ENCODE measurements around the gene GNAS-AS1.

Gene GNAS-AS1

GRCh38 chr20:58811334-58811733, 39.4 kb downstream of the GNAS-AS1 start:
- H3K27me3 ChIP-seq (ENCODE audit: control insufficient read depth in 2 of 2, insufficient read depth in 2 of 2, low read length in 2 of 2) = no peaks in the 10 kb centered on the region
- H3K36me3 ChIP-seq (ENCODE audit: control insufficient read depth in 2 of 2, insufficient read depth in 2 of 2, low read length in 2 of 2) = no peaks in the 10 kb centered on the region
- no peaks in the 10 kb centered on the region for H3K9me3 ChIP-seq (ENCODE audit: control insufficient read depth in 2 of 2, low read length in 2 of 2)

GRCh38 chr20:58810879-58811250, 39.8 kb downstream of the GNAS-AS1 start:
- Histone ChIP-seq H3K27ac (ENCODE audit: low read depth in 2 of 2, low read length in 2 of 2) (no peak overlapping the region), H3K9me3 (ENCODE audit: control insufficient read depth in 2 of 2, low read length in 2 of 2) (no peaks in the 10 kb centered on the region), H3K4me1 (ENCODE audit: control insufficient read depth in 2 of 2, insufficient read depth in 2 of 2, low read length in 2 of 2) (no peaks in the 10 kb centered on the region), H3K27me3 (ENCODE audit: control insufficient read depth in 2 of 2, insufficient read depth in 2 of 2, low read length in 2 of 2) (no peaks in the 10 kb centered on the region), H3K36me3 (ENCODE audit: control insufficient read depth in 2 of 2, insufficient read depth in 2 of 2, low read length in 2 of 2) (no peaks in the 10 kb centered on the region), H3K9ac (ENCODE audit: low read depth in 1 of 2, low read length in 2 of 2) (no peak overlapping the region), H3K4me3 (ENCODE audit: low read length in 2 of 2) (no peak overlapping the region)

More at GRCh38 chr20:58811334-58811733, 39.4 kb downstream of the GNAS-AS1 start:
- Histone ChIP-seq H3K27ac (ENCODE audit: low read depth in 2 of 2, low read length in 2 of 2) (no peak overlapping the region), H3K9ac (ENCODE audit: low read depth in 1 of 2, low read length in 2 of 2) (no peak overlapping the region), H3K4me1 (ENCODE audit: control insufficient read depth in 2 of 2, insufficient read depth in 2 of 2, low read length in 2 of 2) (no peaks in the 10 kb centered on the region), H3K4me3 (ENCODE audit: low read length in 2 of 2) (no peak overlapping the region)

- Histone ChIP-seq H3K36me3 (ENCODE audit: control insufficient read depth in 2 of 2, insufficient read depth in 2 of 2, low read length in 2 of 2) (no peaks in the 10 kb centered on the region), H3K4me1 (ENCODE audit: control insufficient read depth in 2 of 2, insufficient read depth in 2 of 2, low read length in 2 of 2) (no peaks in the 10 kb centered on the region), H3K9me3 (ENCODE audit: control insufficient read depth in 2 of 2, low read length in 2 of 2) (no peaks in the 10 kb centered on the region), H3K4me3 (ENCODE audit: low read length in 2 of 2) (no peak overlapping the region), H3K9ac (ENCODE audit: low read depth in 1 of 2, low read length in 2 of 2) (no peak overlapping the region), H3K27me3 (ENCODE audit: control insufficient read depth in 2 of 2, insufficient read depth in 2 of 2, low read length in 2 of 2) (no peaks in the 10 kb centered on the region), H3K27ac (ENCODE audit: low read depth in 2 of 2, low read length in 2 of 2) (no peak overlapping the region)
These were observed 40.4 kb downstream of the GNAS-AS1 start for GRCh38 chr20:58810116-58810878.

- no peak overlapping the region for H3K9ac ChIP-seq (ENCODE audit: low read depth in 1 of 2, low read length in 2 of 2)
- H3K27ac ChIP-seq (ENCODE audit: low read depth in 2 of 2, low read length in 2 of 2) = no peak overlapping the region
- H3K4me3 ChIP-seq (ENCODE audit: low read length in 2 of 2) = no peak overlapping the region
- H3K9me3 ChIP-seq (ENCODE audit: control insufficient read depth in 2 of 2, low read length in 2 of 2) = no peaks in the 10 kb centered on the region
- H3K27me3 ChIP-seq (ENCODE audit: control insufficient read depth in 2 of 2, insufficient read depth in 2 of 2, low read length in 2 of 2) = peaks cover 0 to 2% of the 10 kb centered on the region in 2 donors
- H3K36me3 ChIP-seq (ENCODE audit: control insufficient read depth in 2 of 2, insufficient read depth in 2 of 2, low read length in 2 of 2) = no peaks in the 10 kb centered on the region
- no peaks in the 10 kb centered on the region for H3K4me1 ChIP-seq (ENCODE audit: control insufficient read depth in 2 of 2, insufficient read depth in 2 of 2, low read length in 2 of 2)
These were observed 42.2 kb downstream of the GNAS-AS1 start for GRCh38 chr20:58808271-58809046.

GRCh38 chr20:58807801-58808200, 42.9 kb downstream of the GNAS-AS1 start:
- Histone ChIP-seq H3K36me3 (ENCODE audit: control insufficient read depth in 2 of 2, insufficient read depth in 2 of 2, low read length in 2 of 2) (no peaks in the 10 kb centered on the region), H3K27ac (ENCODE audit: low read depth in 2 of 2, low read length in 2 of 2) (no peak overlapping the region), H3K9me3 (ENCODE audit: control insufficient read depth in 2 of 2, low read length in 2 of 2) (no peaks in the 10 kb centered on the region), H3K4me1 (ENCODE audit: control insufficient read depth in 2 of 2, insufficient read depth in 2 of 2, low read length in 2 of 2) (no peaks in the 10 kb centered on the region), H3K9ac (ENCODE audit: low read depth in 1 of 2, low read length in 2 of 2) (no peak overlapping the region), H3K4me3 (ENCODE audit: low read length in 2 of 2) (no peak overlapping the region), H3K27me3 (ENCODE audit: control insufficient read depth in 2 of 2, insufficient read depth in 2 of 2, low read length in 2 of 2) (peaks cover 0 to 4% of the 10 kb centered on the region in 2 donors)

- Histone ChIP-seq H3K9ac (ENCODE audit: low read depth in 1 of 2, low read length in 2 of 2) (no peak overlapping the region), H3K27ac (ENCODE audit: low read depth in 2 of 2, low read length in 2 of 2) (no peak overlapping the region), H3K4me1 (ENCODE audit: control insufficient read depth in 2 of 2, insufficient read depth in 2 of 2, low read length in 2 of 2) (no peaks in the 10 kb centered on the region), H3K36me3 (ENCODE audit: control insufficient read depth in 2 of 2, insufficient read depth in 2 of 2, low read length in 2 of 2) (no peaks in the 10 kb centered on the region), H3K4me3 (ENCODE audit: low read length in 2 of 2) (no peak overlapping the region), H3K9me3 (ENCODE audit: control insufficient read depth in 2 of 2, low read length in 2 of 2) (no peaks in the 10 kb centered on the region), H3K27me3 (ENCODE audit: control insufficient read depth in 2 of 2, insufficient read depth in 2 of 2, low read length in 2 of 2) (peaks cover 0 to 5% of the 10 kb centered on the region in 2 donors)
These were observed 47.2 kb downstream of the GNAS-AS1 start for GRCh38 chr20:58803533-58803932.

- H3K4me1 ChIP-seq (ENCODE audit: control insufficient read depth in 2 of 2, insufficient read depth in 2 of 2, low read length in 2 of 2) = no peaks in the 10 kb centered on the region
- H3K27me3 ChIP-seq (ENCODE audit: control insufficient read depth in 2 of 2, insufficient read depth in 2 of 2, low read length in 2 of 2) = peaks cover 0 to 5% of the 10 kb centered on the region in 2 donors
- no peak overlapping the region for H3K27ac ChIP-seq (ENCODE audit: low read depth in 2 of 2, low read length in 2 of 2)
- H3K9ac ChIP-seq (ENCODE audit: low read depth in 1 of 2, low read length in 2 of 2) = no peak overlapping the region
- H3K4me3 ChIP-seq (ENCODE audit: low read length in 2 of 2) = no peak overlapping the region
- no peaks in the 10 kb centered on the region for H3K36me3 ChIP-seq (ENCODE audit: control insufficient read depth in 2 of 2, insufficient read depth in 2 of 2, low read length in 2 of 2)
- no peaks in the 10 kb centered on the region for H3K9me3 ChIP-seq (ENCODE audit: control insufficient read depth in 2 of 2, low read length in 2 of 2)
These were observed 48.6 kb downstream of the GNAS-AS1 start for GRCh38 chr20:58802061-58802460.

- Histone ChIP-seq H3K27me3 (ENCODE audit: control insufficient read depth in 2 of 2, insufficient read depth in 2 of 2, low read length in 2 of 2) (peaks cover 0 to 5% of the 10 kb centered on the region in 2 donors), H3K9me3 (ENCODE audit: control insufficient read depth in 2 of 2, low read length in 2 of 2) (no peaks in the 10 kb centered on the region), H3K4me1 (ENCODE audit: control insufficient read depth in 2 of 2, insufficient read depth in 2 of 2, low read length in 2 of 2) (no peaks in the 10 kb centered on the region), H3K4me3 (ENCODE audit: low read length in 2 of 2) (no peak overlapping the region), H3K9ac (ENCODE audit: low read depth in 1 of 2, low read length in 2 of 2) (no peak overlapping the region), H3K36me3 (ENCODE audit: control insufficient read depth in 2 of 2, insufficient read depth in 2 of 2, low read length in 2 of 2) (no peaks in the 10 kb centered on the region), H3K27ac (ENCODE audit: low read depth in 2 of 2, low read length in 2 of 2) (no peak overlapping the region)
These were observed 50.4 kb downstream of the GNAS-AS1 start for GRCh38 chr20:58800134-58800871.

- Histone ChIP-seq H3K9me3 (ENCODE audit: control insufficient read depth in 2 of 2, low read length in 2 of 2) (no peaks in the 10 kb centered on the region), H3K4me1 (ENCODE audit: control insufficient read depth in 2 of 2, insufficient read depth in 2 of 2, low read length in 2 of 2) (no peaks in the 10 kb centered on the region), H3K4me3 (ENCODE audit: low read length in 2 of 2) (no peak overlapping the region), H3K27ac (ENCODE audit: low read depth in 2 of 2, low read length in 2 of 2) (no peak overlapping the region), H3K27me3 (ENCODE audit: control insufficient read depth in 2 of 2, insufficient read depth in 2 of 2, low read length in 2 of 2) (peaks cover 0 to 3% of the 10 kb centered on the region in 2 donors), H3K9ac (ENCODE audit: low read depth in 1 of 2, low read length in 2 of 2) (no peak overlapping the region), H3K36me3 (ENCODE audit: control insufficient read depth in 2 of 2, insufficient read depth in 2 of 2, low read length in 2 of 2) (no peaks in the 10 kb centered on the region)
These were observed 53.0 kb downstream of the GNAS-AS1 start for GRCh38 chr20:58797371-58798338.

All from mucosa of rectum (tissue), 2 donors.